Measurements from ENCODE around the gene DST. TPM values are rescaled to one million over a fixed set of nuclear protein-coding genes. Genes with fewer than 3 reads are reported as not detected.
A peak's percentile ranks its signal among the peaks of the same experiment; 100 is the strongest.

The DST gene
- polyA plus RNA-seq, 5 donors: 369 to 685 (median 536) TPM

- no peak for DNase-seq
Measured at GRCh38 chr6:56625356-56625755, 17.3 kb downstream of the DST start.

- DNase-seq: no peak
Measured at GRCh38 chr6:56624728-56625069, 18.0 kb downstream of the DST start.

GRCh38 chr6:56624046-56624727, 18.5 kb downstream of the DST start:
- DNase-seq: no peak

- no peak for DNase-seq
Measured at GRCh38 chr6:56620229-56620868, 22.3 kb downstream of the DST start.

- no peak for DNase-seq
Measured at GRCh38 chr6:56618050-56618449, 24.6 kb downstream of the DST start.

GRCh38 chr6:56616967-56617366, 25.7 kb downstream of the DST start:
- no peak for DNase-seq

GRCh38 chr6:56613247-56613851, 29.3 kb downstream of the DST start:
- DNase-seq: no peak

- DNase-seq: no peak
Measured at GRCh38 chr6:56608332-56608731, 34.4 kb downstream of the DST start.

- no peak for DNase-seq
Measured at GRCh38 chr6:56607111-56607752, 35.5 kb downstream of the DST start.

- no peak for DNase-seq
Measured at GRCh38 chr6:56605435-56605834, 37.3 kb downstream of the DST start.

GRCh38 chr6:56604186-56604585, 38.5 kb downstream of the DST start:
- no peak for DNase-seq

- DNase-seq: no peak
Measured at GRCh38 chr6:56601390-56601789, 41.3 kb downstream of the DST start.

- peak in 1 of 2 donors; percentile 24 for DNase-seq
Measured at GRCh38 chr6:56595490-56596122, 47.1 kb downstream of the DST start.

- DNase-seq: no peak
Measured at GRCh38 chr6:56594699-56595098, 48.0 kb downstream of the DST start.

GRCh38 chr6:56593801-56594318, 48.8 kb downstream of the DST start:
- DNase-seq: no peak

GRCh38 chr6:56582236-56582635, 60.5 kb downstream of the DST start:
- DNase-seq: no peak

- DNase-seq: peak; percentile 39 to 61
Measured at GRCh38 chr6:56581296-56581925, 61.3 kb downstream of the DST start.

GRCh38 chr6:56580271-56580670, 62.4 kb downstream of the DST start:
- no peak for DNase-seq

- DNase-seq: no peak
Measured at GRCh38 chr6:56579155-56579851, 63.4 kb downstream of the DST start.

GRCh38 chr6:56575736-56576135, 67.0 kb downstream of the DST start:
- DNase-seq: no peak

GRCh38 chr6:56574292-56574691, 68.4 kb downstream of the DST start:
- no peak for DNase-seq
